Kidney capillary endothelial cell (primary cell): ENCODE data around the gene TMEM88.
"Not testable (repeated sequence)": the region's sequence is repeated elsewhere in the genome, so short reads cannot be mapped to it uniquely, and the experiment has no call there.

Experiments used
- DNase-seq: peaks from one replicate; pipeline ENCODE4 v3.0.0-alpha.2; 2018; ENCODE audit warnings: low spot score

TMEM88 gene

DNA sequence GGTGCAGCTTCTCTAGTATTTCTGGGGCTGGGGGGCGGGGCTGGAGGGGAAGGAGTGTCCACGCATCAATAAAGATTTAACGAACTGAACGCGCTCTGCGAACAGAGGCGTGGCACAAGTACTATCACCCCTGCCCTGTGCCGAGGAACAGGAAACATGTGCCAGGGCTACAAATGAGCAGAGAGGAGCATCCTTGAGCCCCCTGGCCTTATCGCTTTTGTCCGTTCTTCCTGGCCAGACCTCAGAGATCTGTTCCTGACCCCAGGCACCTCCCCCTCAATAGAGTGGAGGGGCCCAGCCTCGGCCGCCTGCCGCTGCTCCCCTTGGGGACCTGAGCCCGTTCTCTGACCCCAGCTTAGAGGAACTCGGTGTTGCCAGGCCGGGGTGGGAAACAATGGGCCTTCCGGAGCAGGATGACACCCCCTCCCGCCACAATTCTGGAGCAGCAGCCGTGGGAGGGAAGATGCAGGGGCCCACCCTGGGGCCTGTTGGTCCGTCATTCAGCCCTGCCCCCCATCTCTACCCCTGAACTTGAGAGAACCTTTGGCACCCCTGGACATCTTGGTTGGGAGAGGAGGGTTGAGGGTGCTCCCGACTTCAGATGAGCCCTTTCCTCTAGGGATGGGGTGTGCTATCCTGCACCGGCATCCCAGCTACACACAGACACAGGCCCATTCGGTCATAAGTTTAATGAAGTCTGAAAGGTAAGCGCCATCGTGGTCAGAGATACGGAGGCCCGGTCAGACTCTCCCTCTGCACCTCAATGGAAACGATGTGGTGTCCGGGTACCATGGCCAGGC lies 1.3 kb downstream of the TMEM88 start:
- DNase-seq, result peak; percentile 73

DNA sequence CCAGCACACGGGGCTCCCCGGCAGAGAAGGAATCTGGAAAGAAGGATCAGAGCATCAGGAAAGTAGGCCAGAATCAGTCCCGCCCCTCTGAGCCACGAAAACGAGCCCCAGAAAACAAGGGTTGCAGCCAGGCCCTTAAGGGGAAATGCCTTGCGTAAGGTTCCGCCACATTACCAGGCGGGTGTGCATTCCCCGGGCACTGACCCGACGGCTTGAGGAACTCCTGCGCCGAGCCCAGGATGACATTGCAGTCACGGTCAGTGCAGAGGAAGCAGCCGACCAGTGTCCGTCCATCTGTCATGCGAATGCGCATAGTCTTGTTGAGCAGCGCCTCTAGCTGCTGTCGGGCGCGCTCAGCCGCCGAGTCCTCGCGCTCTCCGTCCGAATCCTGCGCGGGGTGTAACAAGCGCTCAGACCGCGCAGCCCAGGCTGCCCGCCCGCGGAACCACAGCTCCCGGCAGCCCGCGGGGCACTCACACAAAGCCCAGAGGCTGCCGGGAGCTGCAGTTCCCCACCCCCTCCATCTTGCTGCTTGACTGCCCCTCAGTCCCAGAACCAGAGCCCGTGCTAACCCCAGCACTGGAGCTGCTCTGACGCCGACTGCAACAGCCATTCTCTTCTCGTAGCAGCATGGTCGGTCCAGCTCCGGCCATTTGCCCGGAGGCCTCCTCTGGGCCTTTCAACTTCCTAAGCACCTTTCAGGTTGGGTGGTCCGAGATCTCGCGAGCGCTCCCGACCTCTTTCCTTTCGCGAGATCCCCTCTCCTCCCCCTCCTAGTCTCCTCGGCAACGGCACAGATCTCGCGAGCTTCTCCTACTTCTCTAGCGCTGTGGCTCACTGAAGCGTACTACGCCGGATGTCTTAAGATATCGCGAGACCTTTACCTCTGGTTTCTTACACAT lies 2.2 kb downstream of the TMEM88 start, which contains the start of gene NAA38:
TSS of gene NAA38 (minus strand) at position 749 of the 902 bp plus-strand sequence. CDS start at position 653, 96 bp downstream.
- peak; percentile 98 for DNase-seq

GRCh38 chr17:7857713-7858521 lies 3.1 kb downstream of the TMEM88 start, which contains the start of gene CYB5D1:
Gene CYB5D1 (plus strand): TSS chr17:7858003. CDS start chr17:7858135, 132 bp downstream.
- DNase-seq, result peak; percentile 91

GRCh38 chr17:7858522-7858810 lies 3.6 kb downstream of the TMEM88 start:
- DNase-seq, result peak; percentile 49

GRCh38 chr17:7859028-7859427 lies 4.2 kb downstream of the TMEM88 start:
- DNase-seq, result no peak

DNA sequence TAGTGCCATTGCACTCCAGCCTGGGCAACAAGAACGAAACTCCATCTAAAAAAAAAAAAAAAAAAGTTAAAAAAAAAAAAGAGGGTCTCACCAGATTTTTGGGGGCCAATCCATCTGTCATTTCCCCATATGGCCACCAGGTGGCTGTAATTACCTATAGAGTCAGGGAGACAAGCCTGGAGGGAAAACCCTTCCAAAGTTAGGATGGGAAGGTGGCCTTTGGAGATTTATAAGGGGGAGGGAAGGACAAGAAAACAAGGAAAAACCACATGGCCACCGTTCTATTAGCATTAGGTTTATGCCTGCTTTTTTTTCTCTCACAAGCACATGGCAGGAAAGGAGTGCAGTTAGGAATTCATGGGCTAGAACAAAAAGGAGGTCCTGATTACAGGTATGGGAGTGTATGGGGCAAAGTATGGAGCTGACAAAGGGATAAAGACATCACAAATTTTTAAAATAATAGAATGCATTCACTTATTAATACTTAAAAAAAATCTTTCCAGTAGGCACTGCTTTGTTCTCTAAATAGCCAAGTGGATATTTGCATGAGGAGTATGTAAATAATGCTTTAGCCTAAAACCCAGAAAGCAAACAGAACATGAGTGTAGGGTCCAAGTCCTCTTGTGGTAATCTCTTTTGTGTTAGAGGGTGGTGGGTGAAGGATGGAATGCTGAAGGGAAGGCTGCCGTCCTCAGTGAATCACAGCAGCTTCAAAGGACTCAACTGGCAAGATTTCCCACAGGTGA lies 8.0 kb downstream of the TMEM88 start:
- DNase-seq, result no peak

- DNase-seq, result not testable (repeated sequence)
These were observed 9.5 kb downstream of the TMEM88 start for GRCh38 chr17:7864384-7864783.

GRCh38 chr17:7864995-7865650 lies 10.3 kb downstream of the TMEM88 start:
- DNase-seq, result no peak

DNA sequence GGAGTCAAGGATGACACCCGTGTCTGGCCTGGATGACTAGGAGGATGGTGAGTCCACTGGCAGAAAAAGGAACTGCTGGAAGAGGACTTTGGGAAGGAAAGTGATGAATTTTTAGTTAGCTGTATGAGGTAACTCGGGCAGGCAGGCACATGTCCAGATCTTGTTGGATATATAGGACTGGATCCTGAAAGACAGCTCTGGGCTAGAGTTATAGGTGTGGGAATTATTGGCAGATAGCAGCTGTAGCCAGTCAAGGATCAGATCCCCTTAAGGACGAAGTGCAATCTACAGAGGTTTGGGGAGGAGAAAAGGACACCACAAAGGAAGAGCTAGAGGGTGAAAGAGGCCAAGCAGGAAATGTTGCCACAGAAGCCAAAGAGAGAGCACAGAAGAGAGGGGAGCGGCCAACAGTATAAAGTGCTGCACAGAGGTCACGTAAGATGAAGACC lies 13.0 kb downstream of the TMEM88 start:
- no peak for DNase-seq

DNA sequence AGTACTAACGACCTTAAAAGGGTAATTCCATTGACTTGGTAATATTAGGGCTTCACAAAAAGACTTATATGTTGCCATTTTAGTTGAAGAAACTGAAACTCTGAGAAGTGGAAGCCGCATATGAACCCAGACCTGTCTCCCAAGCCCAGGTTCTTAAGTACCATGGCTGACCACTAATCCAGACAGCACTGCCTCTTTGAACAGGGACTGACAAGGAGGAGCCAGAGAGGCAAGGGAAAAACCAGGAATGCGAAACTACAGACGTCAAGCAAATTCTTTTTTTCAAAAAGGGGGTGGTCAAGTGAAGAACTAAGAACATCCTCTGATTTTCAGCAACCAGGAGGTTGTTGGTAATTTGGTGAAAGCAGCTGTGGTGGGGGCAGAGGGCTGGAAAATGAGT lies 18.2 kb downstream of the TMEM88 start:
- DNase-seq, result no peak

DNA sequence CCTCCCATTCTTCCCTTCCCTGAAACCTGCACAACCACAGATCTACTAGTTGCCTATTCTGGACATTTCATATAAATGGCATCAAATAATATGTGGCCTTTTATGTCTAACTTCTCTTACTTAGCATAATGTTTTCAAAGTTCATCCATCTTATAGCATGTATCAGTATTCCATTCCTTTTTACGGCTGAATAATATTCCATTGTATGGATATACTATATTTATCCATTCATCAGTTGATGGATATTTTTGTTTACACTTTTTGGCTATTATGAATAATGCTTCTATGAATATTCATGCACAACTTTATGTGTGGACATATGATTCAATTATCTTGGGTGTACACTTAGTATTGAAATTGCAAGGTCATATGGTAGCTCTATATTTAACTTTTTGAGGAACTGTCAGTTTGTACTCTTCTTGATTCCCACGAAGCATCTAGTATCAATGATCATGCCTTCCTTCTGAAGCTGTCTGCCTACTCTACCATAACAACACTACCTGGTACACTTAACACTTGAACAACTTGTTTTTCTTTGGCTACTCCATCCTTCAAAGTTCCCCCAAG lies 21.0 kb downstream of the TMEM88 start:
- DNase-seq, result no peak

DNA sequence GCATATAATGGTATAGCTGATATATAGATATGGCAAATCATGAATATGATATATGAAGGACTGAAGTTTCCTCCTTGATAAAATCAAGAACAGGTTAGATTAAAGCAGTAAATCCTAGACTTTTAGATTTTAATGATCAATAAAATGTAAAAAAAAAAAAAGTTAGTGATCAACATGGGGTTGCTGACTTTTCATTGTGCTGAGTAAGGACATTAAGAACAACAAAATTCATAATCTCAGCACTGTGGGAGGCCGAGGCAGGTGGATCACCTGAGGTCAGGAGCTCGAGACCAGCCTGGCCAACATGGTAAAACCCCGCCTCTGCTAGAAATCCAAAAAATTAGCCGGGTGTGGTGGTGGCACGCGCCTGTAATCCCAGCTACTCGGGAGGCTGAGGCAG lies 23.4 kb downstream of the TMEM88 start:
- DNase-seq, result no peak

DNA sequence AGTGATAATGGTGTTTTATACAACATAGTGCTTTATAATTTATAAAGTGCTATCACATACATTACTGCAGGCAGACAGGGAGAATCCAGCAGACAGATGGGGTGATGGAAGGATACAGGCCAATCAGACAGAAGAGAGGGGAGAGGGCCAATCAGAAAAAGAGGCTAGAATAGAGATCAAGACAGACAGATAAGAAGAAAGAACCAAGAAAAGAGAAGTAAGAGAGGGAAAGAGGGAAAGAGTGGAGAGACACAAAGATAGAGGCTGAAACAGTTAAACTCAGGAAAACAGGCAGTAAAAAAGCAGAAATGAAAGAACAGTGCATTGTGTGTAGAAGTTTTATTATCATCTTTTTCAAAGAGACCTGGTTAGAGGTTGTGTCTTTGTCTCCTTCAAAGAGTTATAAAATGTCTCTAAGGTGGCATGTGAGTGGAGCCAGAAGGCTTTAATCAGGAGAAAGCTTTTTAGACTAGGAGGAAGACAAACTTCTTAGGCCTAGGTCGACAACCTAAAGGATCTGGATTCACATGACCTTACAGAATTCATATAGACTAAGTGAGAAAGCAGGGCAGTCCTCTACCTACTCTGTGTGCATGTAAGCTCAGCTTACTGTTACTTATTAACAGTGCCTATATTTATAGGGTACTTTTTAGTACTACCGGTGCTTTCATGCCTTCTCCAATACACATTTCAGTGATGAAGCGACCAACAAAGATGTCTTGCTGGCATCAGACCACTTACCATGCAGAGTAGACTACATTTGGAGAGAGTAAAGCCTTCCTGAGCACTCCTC lies 25.4 kb downstream of the TMEM88 start:
- no peak for DNase-seq

DNA sequence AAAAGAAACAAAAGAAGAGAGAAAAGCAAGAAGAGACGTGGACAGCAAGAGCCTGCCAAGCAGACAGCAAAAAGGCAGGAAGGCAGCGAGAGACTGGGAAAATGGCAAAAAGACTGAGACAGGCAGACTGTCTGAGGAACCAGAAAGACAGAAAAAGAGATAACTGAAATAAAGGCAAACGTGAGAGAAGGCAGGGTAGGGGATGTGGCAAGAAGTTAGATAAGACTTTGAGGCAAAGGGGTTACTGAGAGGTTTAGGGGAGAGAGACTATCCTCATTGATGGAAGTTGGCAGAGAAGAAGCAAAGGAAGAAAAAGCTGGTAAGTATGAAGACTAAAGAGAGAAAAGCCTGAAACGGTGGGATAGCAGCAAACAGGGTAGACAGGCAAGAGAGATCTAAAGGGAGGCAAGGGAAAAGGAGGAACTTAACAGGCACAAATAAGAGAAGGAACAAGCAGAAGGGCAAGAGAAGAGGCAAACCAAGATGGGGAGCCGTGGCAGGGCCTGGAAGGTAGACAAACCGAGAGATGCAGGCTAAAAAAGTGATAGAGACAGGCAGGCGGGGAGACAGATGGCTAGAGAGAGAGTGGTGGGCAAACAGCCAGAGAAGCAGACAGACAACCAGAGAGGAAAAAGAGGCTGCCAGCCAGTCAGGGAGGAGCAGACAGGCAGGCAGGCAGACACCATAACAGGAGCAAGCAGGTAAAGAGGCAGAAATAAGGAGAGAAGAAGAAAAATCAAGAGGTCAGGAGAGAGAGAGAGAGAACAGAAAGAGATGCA lies 26.6 kb downstream of the TMEM88 start:
- no peak for DNase-seq

DNA sequence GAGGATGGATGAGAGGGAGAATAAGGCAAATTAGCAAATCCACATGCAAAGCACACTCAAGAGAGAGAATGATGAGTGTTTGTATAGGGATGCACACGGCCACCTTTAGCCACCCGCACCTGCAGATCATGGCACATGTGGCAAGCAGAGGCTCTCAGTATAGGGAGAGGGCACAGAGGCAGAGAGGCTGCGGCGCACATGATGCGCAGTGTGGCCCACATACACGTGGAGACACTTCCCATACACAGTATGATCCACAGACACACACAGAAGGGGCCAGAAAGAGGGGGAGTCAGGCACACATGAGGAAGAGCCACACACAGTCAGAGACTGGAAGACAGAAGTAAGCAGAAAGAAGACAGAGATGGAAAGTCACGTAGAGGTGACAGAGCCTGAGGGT lies 27.2 kb downstream of the TMEM88 start:
- no peak for DNase-seq

- DNase-seq, result no peak
These were observed 27.8 kb downstream of the TMEM88 start for GRCh38 chr17:7882629-7883028.

- DNase-seq, result peak; percentile 25
These were observed 29.0 kb downstream of the TMEM88 start for GRCh38 chr17:7883781-7884386.

GRCh38 chr17:7884581-7885366 lies 29.9 kb downstream of the TMEM88 start:
- DNase-seq, result no peak
